Stimulated activated CD4-positive, alpha-beta T cell treated with anti-CD3 and anti-CD28 coated beads, Interleukin-1b, Interleukin-23, amount 100 ng/mL, for 24 hours (primary cell): ENCODE results near the gene F10.
"Not testable (repeated sequence)": the region's sequence is repeated elsewhere in the genome, so short reads cannot be mapped to it uniquely, and the experiment has no call there.

Experiments used
- DNase-seq, 4 experiments: peaks; one replicate each; pipeline ENCODE4 v3.0.0-alpha.2; 2020; ENCODE audit warnings: low read depth in 4 of 4, low spot score in 1 of 4

Gene F10

DNA sequence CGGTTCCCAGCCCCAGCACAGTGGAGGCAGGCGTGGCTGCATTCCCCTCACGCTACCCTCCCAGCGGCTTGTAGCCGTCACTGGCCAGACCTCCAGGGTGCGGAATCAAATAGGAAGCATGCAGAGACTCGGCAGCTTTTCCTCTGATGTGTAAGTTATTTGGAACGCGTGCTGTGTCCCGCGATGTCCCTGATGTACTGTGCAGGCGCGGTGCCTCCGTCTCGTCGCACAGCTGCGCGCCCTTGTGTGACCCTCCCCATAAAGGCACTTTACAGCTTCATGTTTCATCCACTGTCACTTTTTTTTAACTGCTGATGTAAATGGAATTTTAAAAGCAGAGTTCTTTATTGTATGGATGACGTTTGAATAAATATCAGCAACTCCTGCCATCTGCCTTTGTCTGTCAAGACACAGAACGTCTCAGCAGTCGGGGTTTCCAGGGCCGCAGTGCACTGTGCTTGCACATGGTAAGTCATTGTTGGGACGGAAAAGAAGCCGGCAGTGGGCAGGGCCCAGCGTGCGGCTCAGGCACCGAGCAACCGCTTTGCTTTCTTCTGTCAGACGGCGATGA, 24.4 kb upstream of the F10 start:
- DNase-seq: no peak

DNA sequence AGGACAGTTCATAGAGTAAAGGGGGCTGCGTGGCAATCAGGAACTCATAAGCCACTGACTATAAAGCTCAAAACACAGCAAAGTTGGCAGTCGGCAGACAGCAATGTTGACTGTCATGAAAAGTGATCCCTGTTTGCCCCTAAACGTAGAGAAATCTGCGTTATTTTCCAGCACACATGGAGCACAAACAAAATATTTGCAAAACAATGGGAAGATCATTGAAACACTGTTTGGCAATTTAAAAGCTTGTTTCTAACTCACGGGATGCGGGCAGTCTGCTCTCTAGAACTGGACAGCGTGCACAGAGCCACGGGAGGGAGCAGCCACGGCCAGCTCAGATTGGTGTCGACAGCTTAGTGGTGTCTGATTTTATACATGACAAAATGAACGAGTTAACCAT, 23.5 kb upstream of the F10 start:
- no peak for DNase-seq

DNA sequence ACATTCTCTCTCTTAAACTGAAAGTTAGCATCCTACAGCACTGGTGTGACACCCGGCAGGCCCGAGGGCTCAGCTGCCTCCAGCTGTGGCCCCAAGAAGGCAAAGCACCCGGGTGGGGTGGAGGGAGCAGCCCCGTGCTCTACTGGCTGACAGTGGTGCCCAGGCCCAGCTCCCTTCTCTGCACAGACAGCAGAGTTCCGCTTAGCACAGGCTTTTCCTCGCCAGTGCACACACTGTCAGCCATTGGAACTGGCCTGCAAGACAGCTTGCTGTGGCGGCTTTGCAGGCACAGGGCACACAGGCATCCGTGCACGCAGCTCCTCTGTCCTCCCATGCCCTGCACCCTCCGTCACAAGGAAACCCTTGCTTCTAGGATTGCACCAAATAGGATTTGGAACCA, 20.3 kb upstream of the F10 start:
- not testable (repeated sequence) for DNase-seq

DNA sequence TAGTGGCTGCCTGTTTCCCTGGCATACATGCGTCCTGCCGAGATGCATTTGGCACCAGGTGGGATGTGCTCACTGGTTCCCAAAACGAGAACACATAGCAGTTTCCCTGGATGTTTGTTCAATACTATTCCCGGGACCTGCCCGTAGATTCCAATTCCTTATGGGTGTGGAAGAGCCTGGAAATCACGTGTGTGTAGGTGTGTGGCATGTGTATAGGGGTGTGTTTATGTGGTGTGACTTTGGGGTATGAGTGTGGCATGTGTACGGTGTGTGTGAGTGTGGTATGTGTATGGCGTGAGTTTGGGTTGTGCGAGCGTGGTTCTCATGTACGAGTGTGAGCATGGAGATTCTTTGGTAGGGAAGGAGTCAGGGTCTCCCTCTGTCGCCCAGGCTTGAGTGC, 19.9 kb upstream of the F10 start:
- DNase-seq: no peak

DNA sequence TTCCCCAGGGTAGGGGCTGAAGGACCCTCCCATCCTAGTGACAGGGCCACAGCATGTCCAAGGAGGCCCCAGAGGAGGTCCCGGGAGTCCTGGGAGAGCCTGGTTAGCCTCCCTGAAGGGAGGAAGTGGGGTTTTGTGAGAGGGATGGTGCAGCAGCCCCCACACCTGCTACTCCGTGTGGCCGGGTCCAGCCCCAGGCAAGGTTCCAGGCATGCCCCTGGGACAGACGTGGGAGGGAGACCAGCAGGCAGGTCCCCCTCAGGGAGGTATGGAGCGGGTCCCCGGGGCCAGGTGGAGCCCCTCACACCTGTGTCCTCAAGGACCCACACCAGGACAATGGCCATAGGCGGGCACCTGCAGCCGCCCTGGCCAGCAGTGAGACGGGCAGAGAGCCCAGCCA, 19.0 kb upstream of the F10 start:
- no peak for DNase-seq

DNA sequence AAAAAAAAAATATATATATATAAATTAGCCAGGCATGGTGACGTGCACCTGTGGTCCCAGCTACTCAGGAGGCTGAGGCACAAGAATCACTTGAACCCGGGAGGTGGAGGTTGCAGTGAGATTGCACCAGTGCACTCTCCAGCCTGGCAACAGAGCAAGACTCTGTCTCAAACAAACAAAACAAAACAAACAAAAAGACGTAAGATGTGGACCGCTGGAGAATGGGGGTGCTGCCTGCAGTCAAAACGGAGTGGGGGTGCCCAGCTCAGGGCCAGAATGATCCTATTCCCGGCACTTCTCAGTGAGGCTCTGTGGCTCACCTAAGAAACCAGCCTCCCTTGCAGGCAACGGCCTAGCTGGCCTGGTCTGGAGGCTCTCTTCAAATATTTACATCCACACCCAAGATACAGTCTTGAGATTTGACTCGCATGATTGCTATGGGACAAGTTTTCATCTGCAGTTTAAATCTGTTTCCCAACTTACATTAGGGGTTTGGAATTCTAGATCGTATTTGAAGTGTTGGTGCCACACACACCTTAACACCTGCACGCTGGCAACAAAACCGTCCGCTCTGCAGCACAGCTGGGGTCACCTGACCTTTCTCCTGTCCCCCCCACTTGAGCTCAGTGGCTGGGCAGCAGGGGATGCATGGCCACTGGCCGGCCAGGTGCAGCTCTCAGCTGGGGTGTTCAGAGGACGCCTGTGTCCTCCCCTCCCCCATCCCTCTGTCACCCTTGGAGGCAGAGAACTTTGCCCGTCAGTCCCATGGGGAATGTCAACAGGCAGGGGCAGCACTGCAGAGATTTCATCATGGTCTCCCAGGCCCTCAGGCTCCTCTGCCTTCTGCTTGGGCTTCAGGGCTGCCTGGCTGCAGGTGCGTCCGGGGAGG, 17.3 kb upstream of the F10 start, which contains the start of gene F7:
F7 (plus strand) TSS at position 760 of the 889 bp plus-strand sequence; CDS start at position 811, 51 bp downstream.
- DNase-seq: no peak

DNA sequence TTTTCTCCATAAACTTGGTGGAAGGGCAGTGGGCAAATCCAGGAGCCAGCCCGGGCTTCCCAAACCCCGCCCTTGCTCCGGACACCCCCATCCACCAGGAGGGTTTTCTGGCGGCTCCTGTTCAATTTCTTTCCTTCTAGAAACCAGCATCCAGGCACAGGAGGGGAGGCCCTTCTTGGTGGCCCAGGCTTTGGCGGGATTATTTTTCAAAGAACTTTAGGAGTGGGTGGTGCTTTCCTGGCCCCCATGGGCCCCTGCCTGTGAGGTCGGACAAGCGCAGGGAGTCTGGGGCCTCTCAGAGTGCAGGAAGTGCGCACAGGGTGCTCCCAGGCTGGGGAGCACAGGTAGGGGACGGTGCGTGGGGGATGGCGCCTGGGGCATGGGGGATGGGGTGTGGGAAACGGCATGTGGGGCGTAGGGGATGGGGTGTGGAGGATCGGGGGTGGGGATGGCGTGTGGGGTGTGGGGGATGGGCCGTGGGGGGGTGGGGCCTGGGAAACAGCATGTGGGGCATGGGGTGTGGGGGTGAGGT, 16.6 kb upstream of the F10 start:
- no peak for DNase-seq

DNA sequence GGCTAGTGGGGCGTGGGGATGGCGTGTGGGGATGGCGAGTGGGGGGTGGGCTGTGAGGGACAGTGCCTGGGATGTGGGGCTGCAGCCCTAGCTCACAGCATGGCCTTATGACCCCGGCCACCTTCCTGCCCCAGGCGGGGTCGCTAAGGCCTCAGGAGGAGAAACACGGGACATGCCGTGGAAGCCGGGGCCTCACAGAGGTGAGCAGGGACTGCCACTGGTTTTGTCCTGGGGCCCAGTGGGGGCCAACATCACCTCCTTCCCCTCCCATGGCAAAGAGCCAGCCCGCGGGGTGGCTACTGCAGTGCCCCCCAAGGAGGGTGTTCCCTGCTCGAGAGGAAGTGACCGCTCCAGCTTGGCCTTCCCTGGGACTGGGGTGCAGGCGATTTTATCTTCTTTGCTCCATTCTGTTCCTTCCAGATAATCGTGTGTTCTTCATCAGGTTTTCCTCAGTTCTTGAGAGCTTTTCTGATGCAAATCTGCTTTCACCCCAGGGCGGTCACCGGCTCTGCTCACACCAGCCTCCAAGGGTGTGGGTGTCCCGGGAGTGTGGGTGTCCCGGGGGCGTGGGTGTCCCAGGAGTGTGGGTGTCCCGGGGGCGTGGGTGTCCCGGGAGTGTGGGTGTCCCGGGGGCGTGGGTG, 15.8 kb upstream of the F10 start:
- no peak for DNase-seq

DNA sequence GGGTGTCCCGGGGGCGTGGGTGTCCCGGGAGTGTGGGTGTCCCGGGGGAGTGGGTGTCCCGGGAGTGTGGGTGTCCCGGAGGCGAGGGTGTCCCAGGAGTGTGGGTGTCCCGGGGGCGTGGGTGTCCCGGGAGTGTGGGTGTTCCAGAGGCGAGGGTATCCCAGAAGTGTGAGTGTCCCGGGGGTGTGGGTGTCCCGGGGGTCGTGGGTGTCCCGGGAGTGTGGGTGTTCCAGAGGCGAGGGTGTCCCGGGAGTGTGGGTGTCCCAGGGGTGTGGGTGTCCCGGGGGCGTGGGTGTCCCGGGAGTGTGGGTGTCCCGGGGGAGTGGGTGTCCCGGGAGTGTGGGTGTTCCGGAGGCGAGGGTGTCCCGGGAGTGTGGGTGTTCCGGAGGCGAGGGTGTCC, 14.1 kb upstream of the F10 start:
- DNase-seq: not testable (repeated sequence)

DNA sequence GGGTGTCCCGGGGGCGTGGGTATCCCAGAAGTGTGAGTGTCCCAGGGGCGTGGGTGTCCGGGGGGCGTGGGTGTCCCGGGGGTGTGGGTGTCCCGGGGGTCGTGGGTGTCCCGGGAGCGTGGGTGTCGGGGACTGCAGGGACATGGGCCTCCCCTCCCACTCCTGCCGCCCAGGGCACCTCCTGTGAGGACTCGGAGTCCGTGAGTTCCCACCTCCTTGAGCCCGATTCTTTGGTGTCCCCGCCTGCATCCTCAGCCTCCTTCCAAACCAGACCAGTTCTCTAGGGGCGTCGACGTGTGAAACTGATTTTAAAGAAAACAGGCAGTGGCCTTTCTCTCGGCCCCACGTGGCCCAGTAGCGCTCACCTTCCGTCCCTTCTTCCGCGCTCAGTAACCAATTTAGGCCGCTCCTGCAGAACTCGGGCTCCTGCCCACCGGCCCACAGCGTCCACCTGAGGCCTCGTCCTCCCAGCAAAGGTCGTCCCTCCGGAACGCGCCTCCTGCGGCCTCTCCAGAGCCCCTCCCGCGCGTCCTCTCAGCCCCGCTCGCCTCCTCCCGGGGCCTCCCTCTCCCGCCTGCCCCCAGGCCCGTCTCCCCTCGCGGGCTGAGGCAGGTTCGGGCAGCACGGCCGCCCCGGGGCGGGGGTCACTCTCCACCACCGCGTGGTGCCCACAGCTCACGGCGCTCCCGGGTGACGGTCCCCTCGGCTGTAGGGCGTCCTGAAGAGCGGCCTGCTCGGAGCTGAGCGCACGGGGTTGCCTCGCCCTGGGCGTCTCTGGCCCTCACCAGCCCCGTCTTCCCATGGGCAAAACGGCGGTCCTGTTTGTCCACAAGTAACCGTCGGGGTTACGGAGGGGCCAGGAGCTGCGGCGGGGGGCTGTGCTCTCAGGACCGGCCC, 13.2 kb upstream of the F10 start:
- DNase-seq: no peak

DNA sequence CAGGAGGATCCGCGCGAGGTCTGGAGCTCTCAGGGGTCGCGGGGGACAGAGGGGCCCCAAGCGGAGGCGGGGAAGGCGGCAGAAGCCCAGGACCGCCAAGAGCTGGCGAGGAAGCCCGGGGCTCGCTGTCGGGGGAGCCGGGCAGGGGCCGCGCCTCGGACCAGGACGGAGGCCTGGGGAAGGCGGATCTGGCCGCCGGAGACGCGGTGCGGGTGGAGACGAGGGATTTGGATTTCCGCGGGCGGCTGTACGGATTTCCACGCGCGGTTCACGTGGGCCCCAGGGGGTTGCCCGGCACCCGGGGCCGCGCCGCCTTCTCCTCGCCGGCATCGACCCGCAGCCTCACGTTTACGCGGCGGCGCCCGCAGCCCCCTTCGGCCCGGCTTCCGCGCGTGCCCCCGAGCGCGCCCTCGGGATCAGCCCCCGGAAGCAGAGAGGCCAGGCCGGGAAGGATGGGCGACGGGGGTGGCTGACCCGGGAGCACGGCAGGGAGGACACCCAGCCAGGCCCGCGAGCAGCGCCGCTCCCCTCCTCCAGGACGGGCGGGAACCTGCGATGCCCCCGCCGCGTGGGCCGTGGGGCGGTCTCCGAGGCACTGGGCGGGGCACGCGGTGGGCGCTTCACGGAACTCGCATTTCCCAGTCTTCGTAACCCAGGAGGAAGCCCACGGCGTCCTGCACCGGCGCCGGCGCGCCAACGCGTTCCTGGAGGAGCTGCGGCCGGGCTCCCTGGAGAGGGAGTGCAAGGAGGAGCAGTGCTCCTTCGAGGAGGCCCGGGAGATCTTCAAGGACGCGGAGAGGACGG, 12.3 kb upstream of the F10 start:
- DNase-seq: peak in 2 of 4 experiments; percentile 10 to 12

DNA sequence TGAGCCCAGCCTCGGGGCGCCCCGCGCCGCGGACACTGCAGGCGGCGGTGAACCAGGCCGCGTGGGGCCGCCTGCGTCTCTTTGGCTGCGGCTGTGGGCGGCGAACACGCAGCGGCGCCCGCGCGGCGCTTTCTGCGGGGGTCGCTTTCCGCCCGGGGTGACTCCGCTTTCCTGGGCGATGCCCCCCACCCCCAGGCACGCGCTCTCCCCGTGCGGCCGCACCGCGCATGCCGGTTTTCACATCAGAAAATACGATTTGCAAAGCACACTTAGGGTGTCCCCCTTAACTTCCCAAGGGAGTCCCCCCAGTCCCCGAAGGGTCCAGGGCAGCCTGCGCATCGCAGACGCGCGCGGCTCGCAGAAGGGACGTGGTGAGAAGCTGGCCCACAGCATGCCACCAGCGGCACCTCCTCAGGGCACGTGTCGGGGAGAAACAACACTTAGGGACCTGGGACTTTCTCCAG, 11.7 kb upstream of the F10 start:
- no peak for DNase-seq

DNA sequence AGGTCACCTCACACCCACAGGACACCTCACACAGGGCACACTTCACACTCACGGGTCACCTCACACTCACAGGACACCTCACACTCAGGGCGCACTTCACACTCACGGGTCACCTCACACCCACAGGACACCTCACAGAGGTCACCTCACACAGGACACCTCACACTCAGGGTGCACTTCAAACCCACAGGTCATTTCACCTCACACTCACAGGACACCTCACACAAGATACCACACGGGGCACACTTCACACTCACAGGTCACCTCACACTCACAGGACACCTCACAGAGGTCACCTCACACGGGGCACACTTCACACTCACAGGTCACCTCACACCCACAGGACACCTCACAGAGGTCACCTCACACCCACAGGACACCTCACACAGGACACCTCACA, 10.8 kb upstream of the F10 start:
- not testable (repeated sequence) for DNase-seq

DNA sequence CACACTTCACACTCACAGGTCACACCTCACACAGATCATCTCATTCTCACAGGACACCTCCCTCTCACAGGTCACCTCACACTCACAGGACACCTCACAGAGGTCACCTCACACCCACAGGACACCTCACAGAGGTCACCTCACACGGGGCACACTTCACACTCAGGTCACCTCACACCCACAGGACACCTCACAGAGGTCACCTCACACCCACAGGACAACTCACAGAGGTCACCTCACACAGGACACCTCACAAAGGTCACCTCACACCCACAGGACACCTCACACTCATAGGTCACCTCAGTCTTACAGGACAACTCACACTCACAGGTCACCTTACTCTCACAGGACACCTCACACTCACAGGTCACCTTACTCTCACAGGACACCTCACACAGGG, 10.1 kb upstream of the F10 start:
- not testable (repeated sequence) for DNase-seq

DNA sequence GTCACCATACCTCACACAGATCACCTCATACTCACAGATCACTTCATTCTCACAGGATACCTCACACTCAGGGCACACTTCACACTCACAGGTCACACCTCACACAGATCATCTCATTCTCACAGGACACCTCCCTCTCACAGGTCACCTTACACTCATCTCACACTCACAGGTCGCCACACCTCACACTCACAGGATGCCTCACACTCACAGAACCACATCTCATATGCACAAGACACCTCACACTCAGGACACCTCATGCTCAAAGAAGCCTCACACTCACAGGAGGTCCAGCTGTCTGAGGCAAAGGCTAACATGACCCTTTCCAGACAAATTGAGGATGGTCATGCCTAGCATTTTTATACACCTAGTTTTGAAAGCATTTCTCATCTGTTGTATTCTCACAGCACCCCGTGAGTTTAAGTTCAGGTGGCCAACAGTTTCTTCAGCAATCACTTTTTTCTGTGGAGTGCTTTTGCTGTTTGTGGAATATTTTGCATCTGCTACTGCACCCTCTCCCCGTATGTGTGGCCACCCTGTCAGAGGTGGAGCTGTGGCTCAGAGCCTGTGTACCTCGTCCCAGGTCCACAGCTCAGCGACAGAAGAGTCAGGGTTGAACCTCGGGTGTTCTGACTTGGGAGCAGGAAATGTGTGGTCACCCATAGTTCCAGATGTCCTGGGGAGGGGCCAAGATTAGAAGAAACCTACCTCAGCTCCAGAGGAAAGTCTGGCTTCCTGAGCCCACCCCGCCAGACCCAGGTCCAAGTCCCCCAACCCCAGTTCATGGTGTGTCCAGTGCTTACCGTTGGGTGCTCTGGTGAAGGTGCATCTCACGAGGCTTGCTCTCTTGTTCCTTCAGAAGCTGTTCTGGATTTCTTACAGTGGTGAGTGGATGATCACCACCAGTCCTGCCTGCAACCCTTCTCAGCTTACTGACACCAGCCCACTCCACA, 9.4 kb upstream of the F10 start:
- no peak for DNase-seq

DNA sequence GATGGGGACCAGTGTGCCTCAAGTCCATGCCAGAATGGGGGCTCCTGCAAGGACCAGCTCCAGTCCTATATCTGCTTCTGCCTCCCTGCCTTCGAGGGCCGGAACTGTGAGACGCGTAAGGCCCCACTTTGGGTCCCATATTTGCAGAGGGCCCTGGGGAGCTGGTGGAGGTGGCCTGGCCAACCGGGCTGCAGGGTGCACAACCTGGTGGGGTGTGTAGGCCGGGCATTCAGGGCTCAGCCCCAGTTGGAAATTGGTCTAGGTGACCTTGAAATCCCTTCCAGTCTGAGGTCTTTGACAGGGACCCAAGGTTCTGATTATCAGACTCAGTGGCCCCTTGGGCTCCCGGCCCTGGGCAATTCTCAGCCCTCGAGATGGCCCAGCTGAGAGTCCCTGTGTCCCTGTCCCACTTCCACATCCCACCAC, 8.7 kb upstream of the F10 start:
- no peak for DNase-seq

DNA sequence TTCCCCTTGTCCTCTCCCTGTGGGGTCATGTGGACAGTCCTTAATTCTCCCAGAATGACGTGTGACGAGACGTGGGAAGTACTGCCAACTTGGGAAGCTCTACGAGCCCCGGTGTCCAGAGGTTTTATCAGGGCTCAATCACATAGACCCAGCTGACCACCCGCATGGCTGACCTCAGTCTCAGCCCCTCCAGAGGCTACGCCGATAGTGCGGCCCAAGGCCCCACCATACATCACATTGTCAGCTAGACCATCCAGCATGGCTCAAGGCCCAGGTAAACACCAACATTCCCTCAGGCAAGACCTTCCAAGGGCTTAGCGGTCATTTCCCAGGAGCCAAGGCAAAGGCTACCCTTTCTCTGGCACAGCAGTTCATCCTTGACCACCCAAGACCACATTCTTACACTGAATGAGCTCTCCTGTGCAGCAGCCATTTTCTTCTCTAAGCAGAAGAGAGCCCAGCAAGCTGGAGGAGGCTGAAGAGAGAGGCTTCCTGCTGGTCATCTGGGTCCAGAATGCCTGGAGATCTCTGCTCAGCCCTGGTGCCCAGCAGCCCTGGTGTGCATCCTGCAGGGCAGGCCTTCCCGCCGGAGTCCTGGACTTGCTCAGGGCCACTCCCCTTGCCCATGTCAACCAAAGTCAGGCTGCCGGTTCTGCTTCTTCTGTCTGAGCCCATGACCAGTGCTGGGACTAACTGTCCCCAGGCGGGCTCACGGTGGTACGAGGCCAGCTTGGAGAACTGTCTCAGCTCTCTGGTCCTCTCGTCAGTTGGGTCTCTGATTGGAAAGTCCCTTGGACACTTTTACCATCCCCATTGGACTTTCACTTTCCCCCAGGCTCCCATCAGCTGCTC, 7.9 kb upstream of the F10 start:
- no peak for DNase-seq
